MG63 (cell line): ENCODE results near the gene DCDC2C. TPM values are rescaled to one million over a fixed set of nuclear protein-coding genes. Genes with fewer than 3 reads are reported as not detected.
A peak's percentile ranks its signal among the peaks of the same experiment; 100 is the strongest.

Experiments
- DNase-seq: peaks from one replicate; pipeline ENCODE4 v3.0.0-alpha.2; 2020
- H3K27me3 ChIP-seq: fragments of 250-450 bp; sonication (Bioruptor Pico); 2 replicates; pipeline ENCODE4 v1.5.1; 2020; ENCODE audit warnings: mild to moderate bottlenecking, moderate library complexity
- H3K36me3 ChIP-seq: fragments of 250-450 bp; sonication (Bioruptor Pico); 2 replicates; pipeline ENCODE4 v1.5.1; 2020; ENCODE audit warnings: mild to moderate bottlenecking, moderate library complexity
- H3K4me3 ChIP-seq: fragments of 250-450 bp; sonication (Bioruptor Pico); 2 replicates; pipeline ENCODE4 v1.5.1; 2020; ENCODE audit warnings: mild to moderate bottlenecking, moderate library complexity
- H3K9me3 ChIP-seq: fragments of 250-450 bp; sonication (Bioruptor Pico); 2 replicates; pipeline ENCODE4 v1.5.1; 2020; ENCODE audit warnings: mild to moderate bottlenecking, moderate library complexity
- total RNA-seq: library from RNA; depleted of rRNA; stranded (reverse); fragments of >200 nt; shearing (Covaris generic); gene quantifications from 2 replicates; pipeline ENCODE4 v1.2.3, GENCODE V29; 2014; ENCODE audit warnings: low replicate concordance; rRNA removed

DCDC2C gene
- total RNA-seq, 1 experiment from 2014 or later: not detected

DNA sequence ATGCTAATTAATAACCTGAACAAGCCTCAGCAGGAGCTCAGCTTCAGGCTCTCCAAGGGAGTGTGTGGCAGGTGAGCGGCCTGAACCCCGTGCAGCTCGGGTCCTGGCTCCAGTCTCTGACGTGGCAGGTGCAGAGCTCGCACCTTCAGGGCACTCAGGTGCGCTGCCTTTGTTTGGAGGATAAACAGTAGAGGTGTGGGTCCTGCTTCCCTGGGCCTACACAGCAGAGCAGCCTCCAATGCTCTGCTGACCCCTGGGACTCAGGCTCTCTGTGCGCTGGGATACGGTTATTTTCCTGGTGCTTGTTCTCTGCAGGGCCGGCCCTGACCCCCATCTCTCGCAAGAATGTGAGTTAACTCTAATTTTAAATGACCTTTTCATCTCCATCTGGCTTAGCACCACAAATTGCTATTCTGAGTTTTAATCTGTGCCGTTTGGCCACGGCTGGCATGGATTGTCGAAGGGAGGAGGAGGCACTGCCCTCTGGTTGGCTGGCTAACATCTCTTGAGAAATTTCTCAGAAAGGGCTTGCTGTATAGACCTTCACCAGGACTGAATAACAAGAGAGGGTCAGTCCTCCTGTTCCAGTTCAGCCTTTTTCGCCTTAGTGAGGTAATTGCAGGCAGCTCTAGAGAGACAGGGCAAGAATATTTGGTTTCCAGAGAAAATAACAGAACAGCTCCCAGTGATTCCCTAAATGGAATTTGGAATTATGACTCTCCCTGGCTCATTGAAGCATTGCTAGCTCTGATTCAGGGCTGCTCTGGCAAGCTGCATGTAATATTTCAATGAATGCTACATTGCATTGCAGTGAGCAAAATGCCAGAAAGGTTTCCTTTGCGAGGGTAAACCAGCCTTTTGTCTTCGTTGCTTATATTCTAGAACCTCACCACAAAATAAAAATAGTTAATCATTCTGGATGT, 161.8 kb downstream of the DCDC2C start:
- H3K4me3 ChIP-seq: no peak overlapping the region
- no peaks in the 10 kb centered on the region for H3K36me3 ChIP-seq
- DNase-seq: peak; percentile 10
- H3K9me3 ChIP-seq: no peaks in the 10 kb centered on the region
- no peaks in the 10 kb centered on the region for H3K27me3 ChIP-seq

DNA sequence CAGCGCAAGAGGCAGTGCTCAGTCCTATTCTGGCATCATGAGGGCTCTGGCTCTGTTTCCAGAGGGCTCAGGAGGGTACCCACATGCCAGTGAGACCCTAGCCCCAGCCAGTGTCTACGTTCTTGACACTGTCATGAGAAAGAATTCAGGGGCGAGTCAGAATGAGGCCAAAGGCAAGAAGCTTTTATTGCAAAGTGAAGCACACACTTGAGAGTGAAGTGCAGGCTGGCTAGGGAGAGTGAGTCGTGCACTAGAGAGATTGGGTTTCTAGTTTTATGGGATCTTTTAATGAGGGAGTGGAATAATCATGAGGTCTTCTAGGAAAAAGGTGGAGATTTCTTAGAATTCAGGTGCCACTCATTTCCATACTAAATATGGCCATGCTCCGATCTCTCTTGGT, 164.1 kb downstream of the DCDC2C start:
- no peak for DNase-seq
- Histone ChIP-seq H3K4me3 (no peak overlapping the region), H3K36me3 (no peaks in the 10 kb centered on the region), H3K27me3 (no peaks in the 10 kb centered on the region), H3K9me3 (no peaks in the 10 kb centered on the region)

DNA sequence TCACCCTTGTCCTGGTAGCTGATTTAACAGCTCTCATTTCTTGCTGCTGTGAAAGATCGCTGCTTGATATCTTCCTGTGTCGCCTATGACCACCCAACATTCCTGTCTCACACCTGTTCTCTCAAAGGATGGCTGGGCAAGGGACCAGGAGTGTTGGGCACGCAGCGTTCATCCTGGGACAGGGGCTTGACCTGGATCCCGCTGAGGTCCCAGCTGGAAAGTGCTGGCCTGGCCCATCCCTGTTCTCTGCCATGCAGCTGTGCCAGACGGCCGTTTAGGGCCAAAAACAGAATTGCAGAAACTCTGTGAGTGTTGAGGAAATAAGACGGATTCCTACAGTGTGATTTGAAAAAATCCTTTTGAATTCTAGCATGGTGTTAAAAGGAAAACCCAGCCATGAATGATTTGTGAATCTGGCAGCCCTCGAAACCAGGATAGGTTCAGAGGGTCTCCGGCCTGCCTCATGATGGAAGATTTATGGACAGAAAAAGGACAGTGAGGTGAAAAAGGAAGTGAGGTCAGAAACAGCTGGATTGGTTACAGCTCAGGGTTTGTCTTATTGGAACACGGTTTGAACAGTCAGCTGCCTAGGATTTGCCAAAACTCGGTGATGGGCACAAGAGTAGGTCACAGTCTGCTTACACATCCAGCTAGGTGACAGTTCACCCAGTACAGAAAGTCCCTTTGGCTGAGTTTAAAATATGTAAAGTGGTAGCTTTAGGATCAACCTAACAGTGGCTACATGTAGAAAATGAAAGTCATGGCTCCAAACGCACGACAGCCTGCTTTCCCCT, 164.8 kb downstream of the DCDC2C start:
- Histone ChIP-seq H3K27me3 (no peaks in the 10 kb centered on the region), H3K36me3 (no peaks in the 10 kb centered on the region), H3K9me3 (no peaks in the 10 kb centered on the region), H3K4me3 (no peak overlapping the region)
- DNase-seq: no peak

DNA sequence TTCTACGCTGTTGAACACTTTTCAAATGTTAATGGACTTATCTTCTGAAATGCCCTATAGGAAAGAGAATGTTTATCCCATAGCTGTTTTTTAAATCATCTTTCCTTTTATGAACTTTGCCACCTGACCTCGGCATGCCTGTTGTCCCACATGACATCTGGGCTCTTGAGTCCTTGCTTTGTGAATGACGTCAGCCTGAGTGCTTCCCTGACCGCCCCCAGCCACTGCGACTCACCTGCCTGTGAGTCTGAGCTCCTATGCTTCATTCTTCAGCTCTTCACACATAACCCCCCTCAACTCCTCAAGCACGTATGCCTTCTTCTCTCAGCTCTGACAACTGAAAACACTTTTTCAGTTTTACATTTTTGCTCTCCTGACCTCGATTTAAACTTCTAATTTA, 166.8 kb downstream of the DCDC2C start:
- Histone ChIP-seq H3K27me3 (no peaks in the 10 kb centered on the region), H3K4me3 (no peak overlapping the region)
- no peak for DNase-seq

DNA sequence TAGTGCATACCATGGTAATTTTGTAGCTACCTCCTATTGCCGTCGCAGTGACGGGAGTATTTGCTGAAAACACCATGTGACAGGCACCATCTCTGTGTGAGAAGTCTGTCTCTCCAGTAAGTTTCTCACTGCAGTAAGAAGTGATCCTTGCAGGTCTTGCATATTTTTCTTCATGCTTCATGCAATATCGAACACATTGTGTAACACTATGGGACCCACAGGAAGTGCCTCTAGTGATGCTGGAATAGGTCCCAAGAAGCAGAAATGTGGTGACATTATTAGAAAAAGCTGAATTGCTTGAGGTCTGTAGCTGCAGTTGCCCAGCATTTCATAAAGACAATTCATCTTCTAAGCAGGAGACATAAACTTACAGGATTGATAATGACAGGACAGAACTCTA, 167.6 kb downstream of the DCDC2C start:
- no peak for DNase-seq
- H3K36me3 ChIP-seq: no peaks in the 10 kb centered on the region
- H3K9me3 ChIP-seq: no peaks in the 10 kb centered on the region
- H3K4me3 ChIP-seq: no peak overlapping the region
- H3K27me3 ChIP-seq: no peaks in the 10 kb centered on the region

More for the DNA sequence above, 166.8 kb downstream of the DCDC2C start:
- H3K36me3 ChIP-seq: no peaks in the 10 kb centered on the region
- H3K9me3 ChIP-seq: no peaks in the 10 kb centered on the region

DNA sequence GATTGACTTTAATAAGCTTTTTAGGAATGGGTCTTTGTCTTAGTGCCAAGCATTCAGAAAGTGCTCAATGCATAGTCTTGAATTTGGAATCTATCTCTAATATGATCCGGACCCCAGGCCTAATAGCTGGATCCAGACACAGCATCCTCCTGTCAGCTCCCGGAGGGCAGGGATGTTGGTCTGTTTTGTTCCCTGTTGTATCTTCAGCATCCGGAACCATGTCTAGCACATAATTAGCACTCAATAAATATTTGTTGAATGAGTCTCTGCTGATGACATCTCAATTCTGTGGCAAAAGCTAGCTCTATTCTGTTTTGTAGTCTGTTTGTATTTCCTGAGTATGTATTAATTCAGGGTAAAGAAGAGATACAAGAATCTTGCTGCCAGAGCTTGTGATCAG, 169.1 kb downstream of the DCDC2C start:
- Histone ChIP-seq H3K27me3 (no peaks in the 10 kb centered on the region), H3K36me3 (no peaks in the 10 kb centered on the region), H3K9me3 (no peaks in the 10 kb centered on the region), H3K4me3 (no peak overlapping the region)
- no peak for DNase-seq

DNA sequence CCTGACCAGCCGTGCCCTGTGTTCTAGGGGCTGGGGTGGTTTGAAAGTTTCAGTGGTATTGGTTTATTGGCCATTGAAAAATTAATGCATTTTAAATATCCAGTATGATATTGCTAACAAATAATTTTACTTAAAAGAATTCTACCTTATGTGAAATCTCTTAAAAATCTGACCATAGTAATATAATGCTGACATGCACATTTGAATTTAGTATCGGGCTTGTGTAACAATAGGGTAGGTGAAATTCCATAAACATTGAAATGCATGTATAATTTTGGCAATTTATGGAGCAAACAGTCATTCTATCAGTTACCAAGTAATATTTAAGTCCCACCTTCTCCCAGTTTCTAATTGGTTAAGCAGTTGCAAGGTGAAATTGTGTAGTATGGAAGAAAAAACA, 170.5 kb downstream of the DCDC2C start:
- Histone ChIP-seq H3K4me3 (no peak overlapping the region), H3K9me3 (no peaks in the 10 kb centered on the region), H3K27me3 (no peaks in the 10 kb centered on the region), H3K36me3 (no peaks in the 10 kb centered on the region)
- DNase-seq: no peak

DNA sequence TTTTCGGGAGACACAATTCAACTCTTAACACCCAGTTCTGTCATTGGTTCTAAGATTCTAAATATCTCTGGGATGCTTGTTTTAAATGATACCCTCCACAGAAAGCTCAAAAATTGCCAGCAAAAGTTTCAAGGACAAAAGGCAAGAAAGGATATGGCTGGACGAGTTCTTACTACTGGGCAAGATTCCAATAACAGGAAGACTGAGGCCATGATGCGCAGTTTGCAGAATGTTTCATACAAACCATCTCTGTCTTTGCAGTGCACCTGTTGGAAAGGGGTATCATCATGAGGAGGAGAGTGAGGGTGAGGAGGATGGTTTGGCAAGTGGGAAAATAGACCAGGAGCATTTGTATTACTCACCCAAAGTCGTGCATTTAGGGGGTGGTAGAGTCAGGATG, 172.8 kb downstream of the DCDC2C start:
- DNase-seq: no peak
- no peaks in the 10 kb centered on the region for H3K9me3 ChIP-seq
- H3K36me3 ChIP-seq: no peaks in the 10 kb centered on the region
- H3K27me3 ChIP-seq: no peaks in the 10 kb centered on the region
- H3K4me3 ChIP-seq: no peak overlapping the region

DNA sequence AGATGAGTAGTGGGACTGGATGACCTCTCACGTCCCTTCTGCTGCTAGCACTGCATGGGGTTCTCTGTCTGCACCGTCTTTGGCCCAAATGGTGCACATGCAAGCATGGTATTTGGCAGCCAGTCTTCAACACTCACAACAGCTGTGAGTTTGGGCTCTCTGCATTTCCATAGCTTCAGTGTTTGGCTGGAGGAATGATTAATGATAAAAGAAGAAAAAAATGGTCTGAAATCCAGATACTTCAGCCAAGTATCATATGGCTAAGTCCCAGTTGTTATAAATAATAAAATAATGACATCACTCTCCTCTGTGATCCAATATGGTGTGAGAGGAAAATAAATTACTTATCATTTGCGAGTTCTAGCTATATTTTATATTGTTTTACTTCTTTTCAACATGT, 173.3 kb downstream of the DCDC2C start:
- H3K27me3 ChIP-seq: no peaks in the 10 kb centered on the region
- H3K4me3 ChIP-seq: no peak overlapping the region
- DNase-seq: no peak
- H3K36me3 ChIP-seq: no peaks in the 10 kb centered on the region
- H3K9me3 ChIP-seq: no peaks in the 10 kb centered on the region

DNA sequence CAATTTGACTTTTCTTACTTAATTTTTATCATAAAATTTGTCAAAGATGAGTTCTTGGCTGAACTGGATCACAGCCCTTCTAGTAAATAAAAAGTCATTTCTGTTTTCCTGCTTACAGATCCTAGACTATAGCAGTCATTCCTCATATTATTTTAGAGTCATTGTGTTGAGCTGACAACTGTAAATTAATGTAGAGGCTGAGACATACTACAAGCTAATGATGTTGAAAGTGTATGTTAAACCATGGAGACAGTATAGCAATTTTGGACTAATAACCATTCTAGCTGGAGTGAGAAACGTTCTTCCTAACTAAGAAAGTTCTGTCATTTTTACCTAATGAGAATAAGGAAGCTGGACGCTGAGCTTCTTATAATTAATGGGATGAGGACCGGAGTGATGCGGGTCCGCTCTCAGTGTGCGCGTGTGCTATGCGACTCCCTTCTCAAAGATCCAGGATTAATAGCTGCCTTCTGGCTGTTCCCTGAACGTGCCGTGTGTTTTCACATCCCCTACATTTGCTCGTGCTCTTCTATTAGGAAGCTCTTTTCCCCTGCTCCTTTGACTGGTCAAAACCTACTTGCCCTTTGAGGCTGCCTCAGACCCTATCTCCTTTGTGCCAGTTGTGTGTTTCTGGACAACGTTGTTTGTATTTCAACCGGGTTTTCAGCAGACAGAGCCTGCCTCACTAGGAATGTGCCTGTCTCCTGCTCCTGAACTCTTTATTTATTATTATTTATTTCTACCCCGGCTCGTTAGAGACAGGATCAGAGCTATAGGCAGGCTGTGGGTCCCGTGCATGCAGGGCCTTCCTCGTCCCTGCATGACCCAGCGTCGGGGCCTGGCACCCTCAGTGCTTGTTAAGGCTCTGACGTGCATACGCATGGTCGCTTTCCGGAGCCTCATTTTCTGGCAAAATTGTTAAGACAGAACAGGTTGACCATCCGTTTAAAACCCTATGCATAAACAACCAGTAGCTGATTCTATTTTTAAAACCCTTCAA, 182.6 kb downstream of the DCDC2C start:
- Histone ChIP-seq H3K27me3 (no peaks in the 10 kb centered on the region), H3K9me3 (no peaks in the 10 kb centered on the region), H3K36me3 (no peaks in the 10 kb centered on the region), H3K4me3 (no peak overlapping the region)
- no peak for DNase-seq

DNA sequence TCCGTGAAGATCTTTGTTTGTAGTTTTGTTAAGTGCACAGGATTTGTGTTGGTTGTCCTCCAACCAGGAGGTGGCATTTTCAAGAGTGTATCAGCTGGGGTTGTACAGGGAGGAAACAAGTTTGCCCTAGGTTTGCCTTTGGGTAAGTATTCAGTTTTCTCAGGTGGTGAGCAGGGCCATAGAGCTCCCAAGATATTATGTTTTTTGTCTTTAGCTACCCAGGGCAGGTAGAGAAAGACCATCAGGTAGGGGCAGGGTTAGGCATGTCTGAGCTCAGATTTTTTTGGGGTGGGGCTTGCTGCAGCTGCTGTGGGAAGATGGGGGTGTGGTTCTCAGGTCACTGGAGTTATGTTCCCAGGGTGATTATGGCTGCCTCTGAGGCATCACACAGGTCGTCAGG, 191.6 kb downstream of the DCDC2C start:
- no peak for DNase-seq
- Histone ChIP-seq H3K27me3 (no peaks in the 10 kb centered on the region), H3K9me3 (no peaks in the 10 kb centered on the region), H3K36me3 (no peaks in the 10 kb centered on the region), H3K4me3 (no peak overlapping the region)

Other genes starting within 250 kb of the DCDC2C start
- gene ADI1, start 184.0 kb upstream of the DCDC2C start, total RNA-seq: 75.8 and 78.9 TPM in 2 replicates
- gene RNASEH1, start 145.2 kb upstream of the DCDC2C start, total RNA-seq: 26.0 and 71.0 TPM in 2 replicates
- 3,110 and 4,078 TPM in 2 replicates for gene RPS7, start 128.3 kb upstream of the DCDC2C start, total RNA-seq
- 2.1 TPM in 1 of 2 replicates, not detected in the other for gene COLEC11, start 108.5 kb upstream of the DCDC2C start, total RNA-seq
- gene ALLC, start 45.4 kb upstream of the DCDC2C start, total RNA-seq: not detected in 2 replicates